Left ventricle myocardium superior (tissue), 1 donor: ENCODE data around the gene ARL6IP4. TPM values are rescaled to one million over a fixed set of nuclear protein-coding genes. Genes with fewer than 3 reads are reported as not detected.
"Not testable (repeated sequence)": the region's sequence is repeated elsewhere in the genome, so short reads cannot be mapped to it uniquely, and the experiment has no call there.

Experiments
- ATAC-seq: fragments of 200-7000 bp; cut with Tn5 transposase; one replicate; pipeline ENCODE4 v1.9.1; 2020; ENCODE audit warnings: mild to moderate bottlenecking, moderate library complexity
- DNase-seq: peaks from one replicate; pipeline ENCODE4 v3.0.0-alpha.2; 2020
- intact Hi-C: fragments of 100-400 bp; cut with micrococcal nuclease; formaldehyde crosslinking; loops from one replicate; pipeline ENCODE4 v1.11.0; 2022
- total RNA-seq: library from RNA; stranded (reverse); fragmentation: NEBNext Ultra II Directional; extraction: Animal tissue kit (Norgen Biotek cat#: 25700); gene quantifications from one replicate; pipeline ENCODE4 v1.2.1, GENCODE V29; 2021
- donor health status: DM: no; HTN: yes; CAD: no; lungs with severe emphysema.

ARL6IP4 gene
- total RNA-seq, 1 donor from 2014 or later = 181 TPM

GRCh38 chr12:122996621-122997342 is 16.3 kb downstream of the ARL6IP4 start:
- intact Hi-C loops = no loop called here
- ATAC-seq (no peak), DNase-seq (no peak)

GRCh38 chr12:122997343-122998250 is 17.1 kb downstream of the ARL6IP4 start:
- DNase-seq = no peak
- ATAC-seq = no peak

DNA sequence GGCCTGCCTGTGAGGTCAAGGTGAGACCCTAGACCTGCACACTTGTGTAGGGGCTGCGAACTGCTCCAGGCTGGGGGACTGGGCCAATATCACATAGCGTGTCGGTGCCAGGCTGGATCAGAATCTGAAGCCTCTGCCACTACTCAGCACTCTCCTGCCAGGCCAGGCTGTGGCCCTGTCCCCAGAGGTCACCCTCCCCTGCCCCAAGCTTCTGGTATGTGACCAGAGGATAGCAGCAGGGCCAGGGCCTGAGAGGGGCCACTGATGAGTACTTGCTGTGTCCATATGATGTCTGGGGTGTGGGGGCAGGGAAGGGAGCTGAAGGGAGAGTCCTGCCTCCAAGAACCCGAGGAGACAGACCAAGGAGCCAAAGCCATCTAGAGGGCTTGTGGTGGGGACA is 17.8 kb downstream of the ARL6IP4 start:
- intact Hi-C loops = no loop called here
- DNase-seq (no peak), ATAC-seq (no peak)

More at GRCh38 chr12:122997343-122998250, 17.1 kb downstream of the ARL6IP4 start:
- intact Hi-C loops = no loop called here

- intact Hi-C loops = no loop called here
Observed at GRCh38 chr12:122999196-122999946, 18.9 kb downstream of the ARL6IP4 start.

DNA sequence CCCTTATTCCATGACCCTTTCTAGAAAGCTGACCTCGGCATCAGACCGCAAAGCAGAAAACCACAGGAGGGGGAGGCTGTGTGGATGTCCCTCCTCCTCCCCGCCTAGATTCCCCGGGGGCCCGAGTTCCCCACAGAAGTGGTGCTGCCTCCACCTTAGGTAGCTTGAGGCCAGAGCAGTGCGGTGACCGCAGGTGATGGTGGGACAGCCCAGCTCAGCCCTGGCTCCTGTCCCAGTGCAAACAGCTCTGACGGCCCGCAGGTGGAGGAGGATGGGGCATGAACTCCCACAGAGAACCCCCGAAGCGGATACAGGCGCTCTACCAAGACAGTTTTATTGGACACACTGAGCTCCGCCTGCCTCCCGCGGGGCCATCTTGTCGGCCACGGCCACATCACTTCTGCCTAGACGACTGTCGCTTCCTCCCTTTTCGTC is 19.5 kb downstream of the ARL6IP4 start:
- DNase-seq = peak; percentile 22
- ATAC-seq = no peak
- intact Hi-C loops = no loop called here

More at GRCh38 chr12:122999196-122999946, 18.9 kb downstream of the ARL6IP4 start:
- ATAC-seq (no peak), DNase-seq (peak; percentile 15)

GRCh38 chr12:123000578-123000977 is 20.1 kb downstream of the ARL6IP4 start:
- intact Hi-C loops = no loop called here
- ATAC-seq = no peak

GRCh38 chr12:123001464-123001863 is 21.0 kb downstream of the ARL6IP4 start:
- peak; percentile 3 for DNase-seq
- intact Hi-C loops = no loop called here
- no peak for ATAC-seq

More at GRCh38 chr12:123000578-123000977, 20.1 kb downstream of the ARL6IP4 start:
- DNase-seq = peak; percentile 15

DNA sequence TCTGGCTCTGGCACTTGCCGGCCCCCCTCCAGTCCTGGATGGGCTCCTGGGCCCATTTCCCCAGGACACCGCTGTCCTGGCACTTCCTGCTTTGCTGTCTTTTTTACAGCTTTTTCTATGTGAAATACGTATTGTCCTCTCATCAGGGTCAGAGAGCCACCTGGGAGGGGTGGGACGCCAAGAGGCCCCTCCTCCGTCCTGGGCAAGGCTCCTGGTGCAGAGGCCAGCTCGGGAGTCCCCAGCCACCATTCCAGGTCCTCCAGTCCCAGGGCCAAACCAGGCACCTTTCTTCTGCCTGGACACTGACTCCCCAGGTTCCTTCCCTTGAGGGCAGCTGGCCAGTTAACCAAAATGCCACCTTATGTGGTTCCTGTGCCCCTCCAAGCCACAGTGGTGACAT is 22.8 kb downstream of the ARL6IP4 start:
- DNase-seq = peak; percentile 6
- no peak for ATAC-seq
- intact Hi-C loops = no loop called here

DNA sequence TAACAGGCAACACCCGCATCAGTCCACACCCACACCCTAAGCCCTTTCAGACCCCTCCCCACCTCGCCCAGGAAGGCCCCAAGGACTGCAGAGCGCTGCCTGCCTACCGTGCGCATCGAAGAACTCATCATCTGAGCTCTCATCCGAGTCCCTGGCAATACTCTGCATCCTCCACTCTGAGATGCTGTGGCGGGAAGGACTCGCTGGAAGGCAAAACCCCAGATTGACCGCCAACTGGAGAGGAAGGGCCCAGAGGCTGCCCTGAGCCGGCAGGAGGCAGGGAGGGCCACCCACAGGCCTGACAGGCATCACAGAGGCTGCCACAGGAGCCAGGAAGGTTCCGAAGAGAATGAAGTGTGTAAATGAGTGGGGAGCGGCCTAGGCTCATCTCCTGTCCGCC is 23.8 kb downstream of the ARL6IP4 start:
- DNase-seq = peak; percentile 8
- intact Hi-C loops = no loop called here
- no peak for ATAC-seq

DNA sequence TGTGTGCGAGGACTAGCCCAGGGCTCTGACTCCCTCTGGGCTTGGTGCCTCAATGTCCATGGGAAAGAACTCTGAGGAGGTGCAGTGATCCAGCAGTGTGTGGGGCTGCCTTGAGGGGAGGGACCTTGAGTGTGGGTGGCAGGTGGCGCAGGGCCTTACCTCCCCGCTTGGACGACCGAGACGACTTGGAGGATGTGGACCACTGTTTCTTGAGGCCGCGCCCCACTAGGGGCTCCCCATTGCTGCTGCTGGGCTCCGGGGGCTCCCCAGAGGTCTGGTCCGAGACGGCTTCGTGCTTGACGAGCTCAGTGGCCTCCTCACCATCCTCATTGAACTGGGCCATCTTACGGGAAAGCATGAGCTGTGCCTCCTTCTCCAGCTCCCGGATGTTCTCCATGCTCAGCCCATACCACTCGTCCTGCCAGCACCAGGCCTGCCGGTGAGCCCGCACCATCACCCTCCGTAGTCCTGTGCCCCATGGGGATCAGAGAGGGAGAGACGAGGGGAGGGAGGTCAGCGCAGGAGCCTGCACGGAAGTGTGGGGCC is 24.7 kb downstream of the ARL6IP4 start:
- no peak for ATAC-seq
- peak; percentile 22 for DNase-seq

GRCh38 chr12:123006977-123007376 is 26.5 kb downstream of the ARL6IP4 start:
- ATAC-seq (no peak), DNase-seq (peak; percentile 7)
- intact Hi-C loops = no loop called here

More for the DNA sequence above, 24.7 kb downstream of the ARL6IP4 start:
- intact Hi-C loops = no loop called here

GRCh38 chr12:123010110-123010509 is 29.6 kb downstream of the ARL6IP4 start:
- DNase-seq (peak; percentile 9), ATAC-seq (no peak)
- intact Hi-C loops = no loop called here

DNA sequence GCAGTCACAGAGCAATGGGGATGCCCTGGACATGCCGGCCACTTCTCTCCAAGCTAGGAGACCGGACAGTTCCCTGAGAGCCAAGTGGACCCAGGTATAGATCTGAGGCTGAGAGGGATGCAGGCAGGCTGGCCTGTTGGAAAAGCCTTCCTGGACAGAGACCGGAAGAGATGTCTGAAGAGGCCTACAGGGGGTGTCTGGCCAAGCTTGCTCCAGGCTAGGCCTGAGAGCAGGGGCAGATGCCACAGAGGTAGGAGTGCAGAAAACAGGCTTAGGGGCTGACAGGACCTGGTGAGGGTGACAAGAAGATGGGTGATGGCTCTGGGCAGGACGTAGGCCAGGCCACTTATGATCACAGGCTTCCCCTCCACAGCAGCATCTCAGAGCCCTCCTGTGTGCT is 30.2 kb downstream of the ARL6IP4 start:
- DNase-seq = no peak
- intact Hi-C loops = no loop called here
- ATAC-seq = no peak

DNA sequence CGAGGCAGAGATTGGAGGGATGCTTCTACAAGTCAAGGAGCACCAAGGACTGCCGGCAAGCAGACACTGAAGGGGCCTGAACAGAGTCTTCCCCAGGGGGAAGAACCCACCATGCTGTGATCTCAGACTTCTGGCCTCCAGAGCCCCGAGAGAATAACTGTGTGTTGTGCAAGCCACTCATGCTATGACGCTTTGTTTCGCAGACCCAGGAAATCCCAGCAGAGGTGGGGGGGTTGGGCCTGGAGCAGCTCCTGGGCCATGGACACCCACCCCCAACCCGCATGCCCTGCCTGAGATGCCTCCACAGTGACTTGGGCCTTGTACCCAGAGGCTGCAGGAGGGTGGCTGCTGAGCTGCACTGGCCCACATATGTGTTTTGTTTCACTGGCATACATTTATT is 31.2 kb downstream of the ARL6IP4 start:
- intact Hi-C loops = no loop called here
- DNase-seq (peak; percentile 9), ATAC-seq (no peak)

DNA sequence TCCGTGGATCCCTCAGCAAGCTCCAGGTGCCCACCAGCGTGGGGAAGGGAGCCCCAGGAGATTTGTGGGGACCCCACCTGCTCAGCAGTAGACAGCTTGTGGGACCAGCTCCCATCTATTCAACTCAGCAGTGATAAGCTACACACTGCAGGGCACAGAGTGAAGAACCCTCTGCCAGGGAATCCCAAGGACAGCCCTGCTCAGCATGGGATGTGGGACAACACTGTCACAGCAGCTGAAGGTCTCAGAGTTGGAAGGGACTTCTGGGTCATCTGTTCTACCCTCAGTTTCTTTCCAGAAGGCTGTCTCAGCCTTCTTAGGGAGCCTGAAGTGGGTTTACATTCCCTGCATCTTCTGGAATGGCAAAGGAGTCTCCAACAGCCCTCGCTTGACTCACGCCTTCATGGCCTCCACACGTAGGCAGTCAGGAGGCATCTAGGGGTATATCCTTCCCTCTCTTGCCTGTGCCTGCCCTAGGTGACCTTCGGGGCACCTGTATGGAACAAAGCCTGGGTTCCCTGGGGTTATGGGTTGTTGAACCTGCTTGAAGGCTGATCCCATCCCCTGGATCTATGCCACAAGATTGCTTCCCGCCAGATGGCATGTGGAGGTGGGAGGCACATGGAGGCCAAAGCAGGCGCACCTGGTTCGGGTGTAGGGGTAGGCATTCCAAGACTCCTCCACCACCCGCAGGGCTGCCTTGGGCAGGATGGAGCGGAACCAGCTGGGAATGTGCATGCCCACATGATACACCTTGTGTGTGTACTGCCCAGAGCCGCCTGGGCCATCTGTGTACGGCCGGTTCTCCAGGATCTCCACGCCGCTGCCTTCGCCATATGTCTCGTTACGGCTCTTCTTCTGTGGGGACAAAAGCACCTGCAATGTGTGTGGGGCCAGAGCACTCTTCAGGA is 33.0 kb downstream of the ARL6IP4 start:
- ATAC-seq (no peak), DNase-seq (no peak)

GRCh38 chr12:123014473-123014872 is 34.0 kb downstream of the ARL6IP4 start:
- DNase-seq, ATAC-seq, intact Hi-C loops: not testable (repeated sequence)

More for the DNA sequence above, 33.0 kb downstream of the ARL6IP4 start:
- intact Hi-C loops = no loop called here

DNA sequence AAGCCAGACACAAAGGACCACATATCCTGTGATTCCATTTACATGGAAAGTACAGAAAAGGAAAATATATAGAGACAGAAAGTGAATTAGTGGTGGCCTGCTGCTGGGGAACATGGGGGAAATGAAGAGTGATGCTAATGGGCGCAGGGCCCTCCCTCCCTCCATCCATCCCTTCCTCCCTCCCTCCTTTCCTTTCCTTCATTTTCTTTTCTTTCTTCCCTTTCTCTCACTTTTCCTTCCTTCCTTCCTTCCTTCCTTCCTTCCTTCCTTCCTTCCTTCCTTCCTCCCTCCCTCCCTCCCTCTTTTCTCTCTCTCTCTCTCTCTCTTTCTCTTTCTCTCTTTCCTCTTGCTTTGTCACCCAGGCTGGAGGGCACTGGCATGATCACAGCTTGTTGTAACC is 37.3 kb downstream of the ARL6IP4 start:
- DNase-seq = no peak
- intact Hi-C loops = no loop called here
- ATAC-seq = no peak

DNA sequence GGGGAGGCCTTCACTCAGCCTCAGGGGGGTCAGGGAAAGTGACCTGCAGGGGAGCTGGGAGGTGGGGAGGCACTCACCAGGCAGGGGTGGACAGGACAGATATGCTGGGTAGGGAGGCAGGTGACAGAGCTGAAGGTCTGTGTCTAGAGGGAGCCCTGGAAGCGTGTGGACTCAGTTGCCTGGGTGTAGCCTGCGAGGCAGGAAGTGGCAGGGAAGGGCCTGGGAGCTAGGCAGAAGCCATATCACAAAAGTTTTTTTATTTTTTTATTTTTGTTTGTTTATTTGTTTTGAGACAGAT is 39.3 kb downstream of the ARL6IP4 start:
- intact Hi-C loops = no loop called here
- DNase-seq (no peak), ATAC-seq (peak; percentile 19)
